Right lobe of liver (tissue), 6 donors: ENCODE measurements around the gene KCNT1. TPM values are rescaled to one million over a fixed set of nuclear protein-coding genes. Genes with fewer than 3 reads are reported as not detected.
"Not testable (repeated sequence)": the region's sequence is repeated elsewhere in the genome, so short reads cannot be mapped to it uniquely, and the experiment has no call there.

Experiments
- ATAC-seq, 4 donors: fragments of 200-7000 bp; cut with Tn5 transposase; one replicate each; pipeline ENCODE4 v1.9.1; 2020; ENCODE audit warnings: mild to moderate bottlenecking in 4 of 4, moderate library complexity in 4 of 4
- DNase-seq, 3 donors: peaks; one replicate each; pipeline ENCODE4 v3.0.0-alpha.2; 2020
- H3K27ac ChIP-seq, 3 donors: fragments of 200-600 bp; one replicate each; pipeline ENCODE4 v1.8.0; 2022
- H3K27me3 ChIP-seq, 2 donors: fragments of 200-600 bp; one replicate each; pipeline ENCODE4 v1.8.0; 2022
- H3K36me3 ChIP-seq, 4 donors: fragments of 200-600 bp; sonication (generic) in 1 of 4; one replicate each; pipeline versions ENCODE4 v1.5.1 to v1.8.0; 2017 to 2022; ENCODE audit warnings: control low read depth in 1 of 4
- H3K4me1 ChIP-seq, 4 donors: fragments of 200-600 bp; sonication (generic) in 1 of 4; one replicate each; pipeline versions ENCODE4 v1.5.1 to v1.8.0; 2017 to 2022; ENCODE audit warnings: control low read depth in 1 of 4
- H3K4me3 ChIP-seq, 3 donors: fragments of 200-600 bp; one replicate each; pipeline ENCODE4 v1.8.0; 2022
- H3K9me3 ChIP-seq, 4 donors: fragments of 200-600 bp; sonication (generic) in 1 of 4; one replicate each; pipeline versions ENCODE4 v1.5.1 to v1.8.0; 2017 to 2022; ENCODE audit warnings: control low read depth in 1 of 4
- CTCF ChIP-seq, 4 donors: fragments of 200-600 bp in 3 of 4; fragments of 450-650 bp in 1 of 4; IDR thresholded peaks; one replicate each; pipeline versions ENCODE4 v1.5.1 to v1.8.0; 2016 to 2022; ENCODE audit warnings: antibody characterized with exemption in 4 of 4, mild to moderate bottlenecking in 2 of 4
- POLR2A ChIP-seq: fragments of 450-650 bp; IDR thresholded peaks from one replicate; pipeline ENCODE4 v1.6.1; 2017; ENCODE audit warnings: antibody characterized with exemption, mild to moderate bottlenecking
- WGBS: methylation state at CpG from one replicate; pipeline ENCODE4 v1.1.6; 2018; ENCODE audit warnings: low coverage, low lambda C conversion rate; ENCODE audit not compliant: insufficient coverage; ENCODE audit errors: missing lambda C conversion rate; 5-methylcytosine and 5-hydroxymethylcytosine counted together
- intact Hi-C, 2 donors: fragments of 100-400 bp; cut with DNase I; formaldehyde crosslinking; loops; one replicate each; pipeline versions ENCODE4 v1.11.2 to v1.14.1; 2022
- total RNA-seq, 6 experiments: library from RNA; depleted of rRNA in 2 of 6; stranded (reverse); fragments of >200 nt in 2 of 6; fragmentation: NEBNext Ultra II Directional in 3 of 6; extraction: Animal tissue kit (Norgen Biotek cat#: 25700) in 3 of 6; gene quantifications; one replicate each; pipeline versions ENCODE4 v1.1.0 to v1.2.4, GENCODE V29; 2016 to 2023
- donor health status: DM: no; HTN: yes; CAD: no.
- donor health status: DM: no; HTN: no; CAD: no.
- donor health status: DM: no; HTN: no; CAD: no.
- donor health status: DM: no; HTN: yes; CAD: no.
- donor health status: DM: no; HTN: yes; CAD: no.

Gene KCNT1
- total RNA-seq, 6 experiments from 2014 or later, result not detected

- Histone ChIP-seq H3K4me1 (no peaks in the 10 kb centered on the region), H3K27ac (no peak overlapping the region), H3K9me3 (no peaks in the 10 kb centered on the region), H3K27me3 (no peaks in the 10 kb centered on the region), H3K4me3 (no peak overlapping the region), H3K36me3 (no peaks in the 10 kb centered on the region)
- 39% methylated on average over 10 of the region's 29 CpGs for WGBS
- intact Hi-C loops, result no loop called here
- ATAC-seq (no peak), DNase-seq (peak in 1 of 3 donors; percentile 27)
- TF ChIP-seq POLR2A, result no peak
- no peak for TF ChIP-seq CTCF (IDR thresholded peaks at IDR 0.05)
Observed at GRCh38 chr9:135666534-135667462, 35.2 kb upstream of the KCNT1 start.

GRCh38 chr9:135667463-135668001 is 34.5 kb upstream of the KCNT1 start:
- ATAC-seq, result no peak
- Histone ChIP-seq H3K9me3 (no peaks in the 10 kb centered on the region), H3K36me3 (no peaks in the 10 kb centered on the region), H3K27me3 (no peaks in the 10 kb centered on the region), H3K4me3 (no peak overlapping the region), H3K27ac (no peak overlapping the region), H3K4me1 (no peaks in the 10 kb centered on the region)
- peak in 1 of 3 donors; percentile 22 for DNase-seq
- TF ChIP-seq CTCF (IDR thresholded peaks at IDR 0.05) (no peak), POLR2A (no peak)
- intact Hi-C loops, result no loop called here
- no CpG with 5 or more reads among the region's 9 CpGs for WGBS

- ATAC-seq, DNase-seq, H3K27ac ChIP-seq, H3K36me3 ChIP-seq, intact Hi-C loops, H3K9me3 ChIP-seq, H3K4me3 ChIP-seq, H3K4me1 ChIP-seq, H3K27me3 ChIP-seq: not testable (repeated sequence)
- 62% methylated on average over 5 of the region's 5 CpGs for WGBS
Observed at GRCh38 chr9:135669018-135669417, 33.0 kb upstream of the KCNT1 start.

GRCh38 chr9:135669616-135670285 is 32.2 kb upstream of the KCNT1 start:
- no peak for TF ChIP-seq POLR2A
- no peak for TF ChIP-seq CTCF (IDR thresholded peaks at IDR 0.05)

More at GRCh38 chr9:135669616-135670285, 32.2 kb upstream of the KCNT1 start:
- WGBS, result no CpG with 5 or more reads among the region's 9 CpGs
- H3K27me3 ChIP-seq, result no peaks in the 10 kb centered on the region
- H3K36me3 ChIP-seq, result no peaks in the 10 kb centered on the region
- DNase-seq (peak in 2 of 3 donors; percentile 34 to 39), ATAC-seq (no peak)
- no peak overlapping the region for H3K4me3 ChIP-seq
- no peaks in the 10 kb centered on the region for H3K4me1 ChIP-seq
- no peak overlapping the region for H3K27ac ChIP-seq
- intact Hi-C loops, result no loop called here
- H3K9me3 ChIP-seq, result no peaks in the 10 kb centered on the region
